NB4 (cell line): Measurements from ENCODE around the gene RNF13.

ENCODE experiments used
- DNase-seq: peaks from one replicate; pipeline ENCODE4 v3.0.0; 2010; ENCODE audit warnings: low read depth
- H3K4me3 ChIP-seq: one replicate; pipeline ENCODE4 v1.5.1; 2011; ENCODE audit warnings: mild to moderate bottlenecking, low read depth, low read length, moderate library complexity
- MYC ChIP-seq: IDR thresholded peaks from 2 replicates; pipeline ENCODE4 v1.6.1; 2011; ENCODE audit warnings: low read depth, low read length
- POLR2A ChIP-seq: IDR thresholded peaks from 2 replicates; pipeline ENCODE4 v1.6.1; 2011; ENCODE audit warnings: mild to moderate bottlenecking; ENCODE audit not compliant: insufficient read length; ENCODE audit errors: extremely low read depth
- TF ChIP-seq, protein P1 (sequence below): IDR thresholded peaks from one replicate; pipeline ENCODE4 v1.5.1; 2012; ENCODE audit warnings: low read depth, low read length
- TF ChIP-seq, protein P2 (sequence below): IDR thresholded peaks from 2 replicates; pipeline ENCODE4 v1.6.1; 2011; ENCODE audit warnings: low read depth, low read length

The RNF13 gene

DNA sequence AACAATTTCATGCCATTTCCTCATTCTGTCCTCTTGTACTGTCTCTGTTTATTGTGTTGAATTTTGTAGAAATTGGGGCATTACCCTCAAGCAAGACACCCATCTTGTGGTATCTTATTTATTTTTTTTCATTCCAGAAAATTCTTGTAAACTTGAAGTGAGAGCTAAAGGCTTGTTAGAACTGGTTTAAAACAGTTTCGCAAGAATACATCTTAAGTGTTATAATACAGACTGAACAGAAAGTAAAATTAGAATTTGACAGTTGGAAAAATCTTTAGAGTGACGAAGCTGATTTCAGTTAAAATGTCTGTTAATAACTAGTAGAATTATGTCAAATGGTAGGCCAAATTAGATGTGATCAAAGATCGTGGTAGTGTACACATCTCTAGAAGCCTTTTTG, 26.9 kb downstream of the RNF13 start:
- no peak for DNase-seq
- H3K4me3 ChIP-seq: no peak overlapping the region
- TF ChIP-seq MYC (no peak), POLR2A (no peak)
- TF ChIP-seq, protein P1, sequence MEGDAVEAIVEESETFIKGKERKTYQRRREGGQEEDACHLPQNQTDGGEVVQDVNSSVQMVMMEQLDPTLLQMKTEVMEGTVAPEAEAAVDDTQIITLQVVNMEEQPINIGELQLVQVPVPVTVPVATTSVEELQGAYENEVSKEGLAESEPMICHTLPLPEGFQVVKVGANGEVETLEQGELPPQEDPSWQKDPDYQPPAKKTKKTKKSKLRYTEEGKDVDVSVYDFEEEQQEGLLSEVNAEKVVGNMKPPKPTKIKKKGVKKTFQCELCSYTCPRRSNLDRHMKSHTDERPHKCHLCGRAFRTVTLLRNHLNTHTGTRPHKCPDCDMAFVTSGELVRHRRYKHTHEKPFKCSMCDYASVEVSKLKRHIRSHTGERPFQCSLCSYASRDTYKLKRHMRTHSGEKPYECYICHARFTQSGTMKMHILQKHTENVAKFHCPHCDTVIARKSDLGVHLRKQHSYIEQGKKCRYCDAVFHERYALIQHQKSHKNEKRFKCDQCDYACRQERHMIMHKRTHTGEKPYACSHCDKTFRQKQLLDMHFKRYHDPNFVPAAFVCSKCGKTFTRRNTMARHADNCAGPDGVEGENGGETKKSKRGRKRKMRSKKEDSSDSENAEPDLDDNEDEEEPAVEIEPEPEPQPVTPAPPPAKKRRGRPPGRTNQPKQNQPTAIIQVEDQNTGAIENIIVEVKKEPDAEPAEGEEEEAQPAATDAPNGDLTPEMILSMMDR: no peak
- TF ChIP-seq, protein P2, sequence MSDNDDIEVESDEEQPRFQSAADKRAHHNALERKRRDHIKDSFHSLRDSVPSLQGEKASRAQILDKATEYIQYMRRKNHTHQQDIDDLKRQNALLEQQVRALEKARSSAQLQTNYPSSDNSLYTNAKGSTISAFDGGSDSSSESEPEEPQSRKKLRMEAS: no peak

DNA sequence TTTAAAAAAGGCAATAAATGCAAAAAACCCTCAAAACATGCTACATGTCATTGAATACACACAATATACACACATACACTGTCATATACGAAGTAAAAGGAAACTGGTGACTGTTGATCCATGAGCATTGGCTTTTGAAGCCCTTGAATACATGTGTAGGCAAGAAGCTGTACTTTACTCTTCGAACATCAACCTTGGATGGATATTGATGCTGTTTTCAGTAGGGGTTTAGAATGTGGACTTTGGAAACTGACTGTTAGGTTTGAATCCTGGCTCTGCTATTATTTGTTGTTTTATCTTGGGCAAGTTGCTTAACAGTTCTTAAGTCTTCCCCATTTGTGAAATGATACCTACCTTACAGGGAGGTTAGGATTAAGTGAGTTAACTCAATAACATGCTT, 30.5 kb downstream of the RNF13 start:
- TF ChIP-seq POLR2A (no peak), MYC (no peak)
- TF ChIP-seq, protein P2: no peak
- TF ChIP-seq, protein P1: no peak
- no peak for DNase-seq

DNA sequence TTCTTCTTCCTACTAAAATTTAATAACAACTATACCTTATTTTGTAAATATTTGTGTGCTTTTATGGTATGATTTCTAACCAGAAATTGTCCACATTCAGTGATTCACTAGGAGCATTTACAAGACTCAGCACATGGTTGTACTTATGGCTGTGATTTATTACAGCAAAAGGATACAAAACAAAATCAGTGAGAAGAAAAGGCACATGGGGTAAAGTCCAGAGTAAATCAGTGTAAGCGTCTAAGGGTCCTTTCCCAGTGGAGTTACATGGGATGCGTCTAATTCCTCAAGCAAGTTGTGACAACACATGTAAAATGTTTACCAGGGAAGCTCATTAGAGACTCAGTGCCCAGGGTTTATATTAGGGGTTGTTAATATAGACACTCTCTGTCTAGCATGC, 31.1 kb downstream of the RNF13 start:
- TF ChIP-seq MYC (no peak), POLR2A (no peak)
- TF ChIP-seq, protein P2: no peak
- TF ChIP-seq, protein P1: no peak
- H3K4me3 ChIP-seq: no peak overlapping the region
- no peak for DNase-seq

More for the DNA sequence above, 30.5 kb downstream of the RNF13 start:
- H3K4me3 ChIP-seq: no peak overlapping the region

DNA sequence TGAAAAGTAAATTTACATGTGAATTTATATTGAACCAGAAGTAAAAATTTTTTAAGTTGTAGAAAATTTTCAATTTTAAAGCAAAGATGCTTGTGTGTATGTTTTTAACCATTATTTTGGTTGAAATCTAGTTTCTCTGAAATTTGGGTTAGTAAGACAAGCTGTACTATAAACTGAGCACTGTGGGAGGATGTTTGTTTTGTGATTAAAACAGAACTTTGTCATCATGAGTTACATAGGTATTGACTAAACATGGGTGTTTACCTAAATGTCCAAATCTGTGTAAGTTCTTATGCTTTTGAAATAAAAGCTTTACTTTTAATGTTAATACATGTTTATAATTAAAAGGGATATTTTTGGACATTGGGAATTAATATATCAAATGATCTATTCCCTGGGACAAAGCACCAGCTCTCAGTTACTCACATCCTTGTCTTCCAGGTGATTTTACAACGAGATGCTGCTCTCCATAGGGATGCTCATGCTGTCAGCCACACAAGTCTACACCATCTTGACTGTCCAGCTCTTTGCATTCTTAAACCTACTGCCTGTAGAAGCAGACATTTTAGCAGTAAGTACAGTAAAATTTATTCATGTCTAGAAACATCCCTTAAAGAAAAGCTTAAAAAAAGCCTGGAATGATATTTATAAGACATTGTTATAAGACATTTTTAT, 32.7 kb downstream of the RNF13 start:
- no peak for TF ChIP-seq POLR2A
- TF ChIP-seq MYC: no peak
- TF ChIP-seq, protein P1: no peak
- TF ChIP-seq, protein P2: no peak
- DNase-seq: no peak
- no peak overlapping the region for H3K4me3 ChIP-seq

DNA sequence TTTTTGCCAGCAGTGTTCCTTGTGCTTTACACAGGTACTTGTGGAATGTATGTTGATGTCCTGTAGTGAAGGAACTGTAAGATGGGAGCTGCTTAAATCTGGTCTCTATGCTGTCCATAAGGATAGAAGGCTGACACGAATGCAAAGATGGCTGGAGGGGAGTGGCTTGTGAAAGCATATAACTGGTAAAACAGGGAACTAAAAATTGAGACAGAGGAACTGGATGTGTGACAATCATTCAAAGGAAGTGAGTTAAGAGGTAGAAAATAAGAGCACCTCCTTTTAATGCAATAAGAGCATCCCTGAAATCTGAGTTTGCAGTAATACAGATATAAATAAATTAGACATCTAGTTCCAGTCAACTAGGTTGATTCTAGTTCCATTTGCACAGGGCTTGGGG, 35.2 kb downstream of the RNF13 start:
- H3K4me3 ChIP-seq: no peak overlapping the region
- TF ChIP-seq POLR2A (no peak), MYC (no peak)
- TF ChIP-seq, protein P2: no peak
- TF ChIP-seq, protein P1: no peak
- peak; percentile 33 for DNase-seq
